Activated T-cell treated with anti-CD3 and anti-CD28 coated beads, Interleukin-2, amount 50 U/mL, for 4 hours (primary cell): Measurements from ENCODE around the gene SEC14L5. TPM values are rescaled to one million over a fixed set of nuclear protein-coding genes. Genes with fewer than 3 reads are reported as not detected.

Experiments
- ATAC-seq, 2 donors: fragments of 200-7000 bp; cut with Tn5 transposase; one replicate each; pipeline ENCODE4 v1.10.0; 2021
- DNase-seq: peaks from one replicate; pipeline ENCODE4 v3.0.0-alpha.2; 2020
- H3K27me3 Mint-ChIP-seq: one replicate; pipeline ENCODE4 v1.8.0; 2021; ENCODE audit warnings: low read depth, mixed read lengths
- H3K36me3 Mint-ChIP-seq: one replicate; pipeline ENCODE4 v1.8.0; 2022; ENCODE audit warnings: mixed read lengths; ENCODE audit not compliant: insufficient read depth
- H3K4me1 Mint-ChIP-seq: one replicate; pipeline ENCODE4 v1.8.0; 2021; ENCODE audit warnings: low read depth, mixed read lengths
- H3K4me3 Mint-ChIP-seq: one replicate; pipeline ENCODE4 v1.8.0; 2021; ENCODE audit warnings: mild to moderate bottlenecking, moderate library complexity, mixed read lengths
- H3K9me3 Mint-ChIP-seq: one replicate; pipeline ENCODE4 v1.8.0; 2021; ENCODE audit warnings: mixed read lengths
- total RNA-seq, 3 donors: library from RNA; stranded (reverse); gene quantifications; one replicate each; pipeline ENCODE4 v1.2.1, GENCODE V29; 2021

SEC14L5 gene
- total RNA-seq, 3 donors from 2014 or later: not detected

DNA sequence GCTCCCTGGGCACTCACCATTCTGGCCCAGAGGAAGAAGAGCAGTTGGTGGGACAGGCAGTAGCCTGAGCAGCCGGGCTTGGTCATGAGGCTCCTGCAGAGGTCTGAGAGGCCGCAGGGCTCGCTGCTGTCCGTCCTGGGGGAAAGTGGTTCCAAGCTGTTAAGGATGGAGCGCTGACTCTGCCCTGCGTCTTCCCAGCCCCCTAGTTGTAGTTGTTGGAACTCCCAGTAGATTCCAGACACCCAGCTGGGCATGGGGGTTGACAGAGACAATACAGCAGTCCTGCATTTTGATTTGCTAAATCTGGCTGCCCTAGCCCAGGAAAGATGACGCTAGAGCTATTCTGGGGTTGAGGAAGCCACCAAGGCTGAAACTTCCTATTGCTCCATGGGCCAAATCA lies 100.3 kb downstream of the SEC14L5 start:
- no peak for DNase-seq
- ATAC-seq: no peak
- H3K9me3 Mint-ChIP-seq: no peaks in the 10 kb centered on the region
- H3K36me3 Mint-ChIP-seq: no peaks in the 10 kb centered on the region
- no peaks in the 10 kb centered on the region for H3K27me3 Mint-ChIP-seq
- H3K4me3 Mint-ChIP-seq: no peak overlapping the region
- H3K4me1 Mint-ChIP-seq: no peaks in the 10 kb centered on the region

DNA sequence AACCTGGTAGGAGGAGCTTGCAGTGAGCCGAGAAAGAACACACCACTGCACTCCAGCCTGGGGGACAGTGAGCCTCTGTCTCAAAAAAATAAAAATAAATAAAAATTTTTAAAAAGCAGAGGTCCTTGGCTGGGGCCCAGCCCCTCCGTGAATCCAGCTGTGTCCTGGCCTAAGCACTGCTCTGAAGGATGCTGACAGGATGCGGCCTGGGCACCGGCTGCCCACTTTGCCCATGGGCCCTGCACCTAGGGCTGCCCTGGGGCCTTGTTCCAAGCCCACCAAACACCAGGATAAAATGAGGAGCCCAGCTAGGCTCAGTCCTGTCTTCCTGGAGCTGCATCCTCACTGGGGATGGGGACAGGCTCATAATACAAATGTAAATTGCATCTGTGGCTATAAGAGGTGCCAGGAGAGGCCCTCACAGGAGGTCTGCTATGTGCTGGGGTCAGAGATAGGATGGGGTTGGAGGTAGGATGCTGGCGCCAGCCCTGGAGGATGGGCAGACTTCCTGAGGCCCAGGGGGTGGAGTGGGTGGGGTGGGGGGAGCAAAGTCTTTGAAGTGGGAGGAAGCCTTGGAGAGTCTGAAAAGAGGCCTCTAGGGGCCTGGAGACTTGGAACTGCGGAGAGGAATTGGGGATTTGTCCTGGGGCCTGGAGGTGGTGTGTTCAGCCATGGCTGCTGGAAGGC lies 101.4 kb downstream of the SEC14L5 start:
- H3K27me3 Mint-ChIP-seq: no peaks in the 10 kb centered on the region
- H3K9me3 Mint-ChIP-seq: no peaks in the 10 kb centered on the region
- H3K4me3 Mint-ChIP-seq: no peak overlapping the region
- DNase-seq (no peak), ATAC-seq (no peak)
- H3K4me1 Mint-ChIP-seq: no peaks in the 10 kb centered on the region
- no peaks in the 10 kb centered on the region for H3K36me3 Mint-ChIP-seq

DNA sequence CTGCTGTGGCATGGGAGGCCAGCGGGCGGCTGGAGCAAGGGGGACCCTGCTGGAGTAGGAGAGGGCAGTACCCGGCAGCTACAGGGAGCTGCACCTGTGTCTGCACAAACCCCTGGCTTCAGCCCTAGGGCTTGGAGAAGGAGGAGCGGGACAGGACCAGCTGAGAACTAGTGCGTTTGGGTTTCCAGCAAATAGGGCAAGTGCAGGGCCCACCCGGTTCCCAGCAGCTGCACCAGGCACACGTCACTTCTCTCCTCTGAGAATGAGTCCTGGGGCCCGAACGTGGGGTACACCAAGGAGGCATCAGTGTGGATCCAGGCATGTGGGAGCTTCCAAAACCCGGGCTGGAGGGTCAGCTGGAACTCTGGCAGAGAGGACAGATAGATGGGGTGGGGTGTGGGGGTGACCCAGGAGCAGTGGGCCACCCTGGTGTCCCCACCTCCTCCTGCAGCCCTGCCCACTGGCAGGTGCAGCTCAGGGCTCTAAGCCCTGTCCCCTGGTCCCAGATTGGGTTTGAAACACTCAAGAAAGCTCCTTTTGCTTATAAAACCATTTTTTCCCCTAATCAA lies 102.0 kb downstream of the SEC14L5 start:
- Mint-ChIP-seq H3K27me3 (no peaks in the 10 kb centered on the region), H3K4me3 (no peak overlapping the region)
- DNase-seq: no peak

DNA sequence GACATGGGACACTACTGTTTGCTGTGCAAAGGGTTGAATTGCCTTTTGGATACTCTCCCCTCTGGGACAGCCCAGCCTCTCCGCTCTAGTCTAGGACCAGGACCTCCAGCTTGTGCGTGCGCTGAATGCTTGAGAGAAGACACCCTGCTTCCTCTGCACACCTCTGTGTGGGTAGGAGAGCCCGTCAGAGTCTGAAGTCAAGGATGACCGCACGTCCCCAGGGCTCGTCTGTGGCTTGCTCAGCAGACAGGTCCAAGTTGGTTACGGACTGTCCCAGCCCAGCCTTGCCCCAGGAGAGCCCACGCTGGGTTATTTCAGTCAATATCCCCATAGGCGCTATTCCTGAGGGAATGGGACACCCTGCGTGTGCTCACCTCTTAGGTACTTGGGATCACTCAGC lies 103.9 kb downstream of the SEC14L5 start:
- H3K9me3 Mint-ChIP-seq: no peaks in the 10 kb centered on the region
- H3K4me3 Mint-ChIP-seq: no peak overlapping the region
- no peaks in the 10 kb centered on the region for H3K27me3 Mint-ChIP-seq
- H3K4me1 Mint-ChIP-seq: no peaks in the 10 kb centered on the region
- DNase-seq (no peak), ATAC-seq (no peak)
- H3K36me3 Mint-ChIP-seq: no peaks in the 10 kb centered on the region

More for the DNA sequence above, 102.0 kb downstream of the SEC14L5 start:
- Mint-ChIP-seq H3K9me3 (no peaks in the 10 kb centered on the region), H3K36me3 (no peaks in the 10 kb centered on the region), H3K4me1 (no peaks in the 10 kb centered on the region)
- no peak for ATAC-seq

DNA sequence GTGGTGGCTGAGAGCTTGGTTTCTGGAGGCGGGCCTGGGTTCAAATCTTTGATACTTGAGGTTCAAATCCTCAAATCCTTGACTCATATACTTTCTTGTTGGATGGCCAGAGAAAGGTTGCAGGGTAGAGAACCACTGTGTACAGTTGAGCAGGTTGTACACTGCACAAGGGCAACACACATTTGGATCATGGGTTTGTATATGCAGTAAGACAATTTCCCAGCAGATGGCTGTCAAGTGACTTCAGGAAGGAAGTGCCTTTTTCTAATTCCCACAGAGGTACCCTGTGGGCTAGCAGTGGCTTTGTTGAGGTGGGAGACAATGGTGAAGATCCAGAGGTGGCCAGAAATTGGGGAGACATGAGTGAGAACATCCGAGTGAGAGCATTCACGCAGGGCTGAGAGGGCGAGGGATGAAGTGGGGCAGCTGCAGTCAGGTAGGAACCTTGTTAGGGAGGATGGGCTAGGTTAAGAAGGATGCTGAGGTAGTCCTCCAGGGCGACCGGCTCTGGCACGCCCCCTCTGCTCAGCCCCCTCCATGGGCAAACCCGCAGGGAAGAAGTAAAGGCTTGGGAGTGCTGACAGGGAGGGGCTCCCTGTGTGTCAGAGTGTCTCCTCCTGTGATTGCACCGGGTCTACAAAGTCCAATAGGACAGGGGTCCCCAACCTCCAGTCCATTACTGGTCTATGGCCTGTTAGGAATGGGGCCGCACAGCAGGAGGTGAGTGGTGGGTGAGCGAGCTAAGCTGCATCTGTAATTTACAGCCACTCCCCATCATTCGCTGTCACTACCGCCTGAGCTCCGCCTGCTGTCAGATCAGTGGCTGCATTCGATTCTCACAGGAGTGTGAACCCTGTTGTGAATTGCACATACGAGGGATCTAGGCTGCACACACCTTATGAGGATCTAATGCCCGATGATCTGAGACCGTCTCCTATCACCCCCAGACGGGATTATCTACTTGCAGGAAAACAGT lies 104.9 kb downstream of the SEC14L5 start:
- no peak for DNase-seq
- no peaks in the 10 kb centered on the region for H3K9me3 Mint-ChIP-seq

DNA sequence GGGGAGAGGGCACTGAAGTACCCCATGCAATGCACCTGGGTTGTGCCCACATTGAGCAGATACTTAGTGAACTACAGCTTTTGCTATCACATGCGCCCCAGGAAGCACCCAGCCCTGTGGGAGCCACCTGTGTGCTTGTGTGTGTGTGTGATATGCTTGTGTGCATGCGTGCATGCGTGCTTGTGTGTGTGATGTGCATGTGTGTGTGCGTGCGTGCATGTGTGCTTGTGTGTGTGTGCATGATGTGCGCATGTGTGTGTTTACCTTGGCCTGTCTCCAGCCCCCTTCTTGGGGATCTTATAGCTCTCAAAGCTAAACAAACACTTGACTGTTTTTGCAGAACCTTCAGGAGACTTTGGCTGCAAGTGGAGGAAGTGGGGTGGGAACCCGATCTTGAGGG lies 106.8 kb downstream of the SEC14L5 start:
- no peaks in the 10 kb centered on the region for H3K27me3 Mint-ChIP-seq
- no peak overlapping the region for H3K4me3 Mint-ChIP-seq
- no peak for DNase-seq
- no peak for ATAC-seq
- no peaks in the 10 kb centered on the region for H3K36me3 Mint-ChIP-seq
- H3K9me3 Mint-ChIP-seq: no peaks in the 10 kb centered on the region
- no peaks in the 10 kb centered on the region for H3K4me1 Mint-ChIP-seq

More for the DNA sequence above, 104.9 kb downstream of the SEC14L5 start:
- ATAC-seq: no peak
- H3K4me1 Mint-ChIP-seq: no peaks in the 10 kb centered on the region
- H3K27me3 Mint-ChIP-seq: no peaks in the 10 kb centered on the region
- H3K4me3 Mint-ChIP-seq: no peak overlapping the region
- no peaks in the 10 kb centered on the region for H3K36me3 Mint-ChIP-seq

DNA sequence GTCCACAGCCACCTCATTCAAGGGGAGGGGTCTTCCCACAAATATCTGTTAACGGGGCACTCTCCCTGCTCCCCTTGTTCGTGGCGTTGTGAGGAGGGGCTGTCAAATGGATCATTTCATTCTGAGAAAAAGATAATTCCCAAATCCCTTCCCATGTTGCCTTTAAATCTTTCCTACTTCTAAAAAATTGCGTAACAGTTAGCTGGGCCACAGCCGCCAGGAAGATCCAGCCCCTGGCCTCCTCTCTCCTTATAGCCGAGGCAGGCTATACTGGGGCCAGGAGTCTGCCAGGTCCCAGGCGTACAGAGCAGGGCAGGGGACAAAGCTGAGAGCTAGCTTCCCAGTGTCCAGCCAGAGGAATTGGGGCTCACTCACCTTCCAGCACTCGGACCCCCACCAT lies 107.2 kb downstream of the SEC14L5 start:
- Mint-ChIP-seq H3K27me3 (no peaks in the 10 kb centered on the region), H3K4me1 (no peaks in the 10 kb centered on the region), H3K9me3 (no peaks in the 10 kb centered on the region), H3K36me3 (no peaks in the 10 kb centered on the region), H3K4me3 (no peak overlapping the region)
- DNase-seq (no peak), ATAC-seq (no peak)

DNA sequence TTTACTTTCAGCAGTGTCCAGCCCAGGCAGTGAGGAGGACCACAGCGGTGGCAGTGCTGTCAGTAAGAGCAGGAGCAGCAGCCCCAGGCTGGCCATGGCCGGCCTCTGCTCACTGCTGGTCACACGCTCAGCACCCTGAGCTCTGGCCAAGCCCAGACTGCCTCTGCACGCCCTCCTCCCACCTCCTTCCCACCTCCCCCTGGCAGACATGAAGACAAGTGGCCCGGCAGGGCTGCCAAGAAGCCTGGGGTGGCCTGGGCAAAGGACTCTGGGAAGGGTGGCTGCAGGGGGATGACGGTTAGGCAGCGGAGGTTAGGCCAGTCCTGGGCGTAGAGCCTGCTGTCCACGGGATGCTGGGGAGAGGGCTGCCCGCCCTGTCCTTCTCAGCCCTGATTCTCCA lies 107.7 kb downstream of the SEC14L5 start, which contains the start of gene C16orf89:
Gene C16orf89, minus strand, starts transcription at position 144 of the 400 bp plus-strand sequence. Its CDS starts 48 bp downstream, at position 96.
- no peaks in the 10 kb centered on the region for H3K36me3 Mint-ChIP-seq
- no peaks in the 10 kb centered on the region for H3K27me3 Mint-ChIP-seq
- DNase-seq (no peak), ATAC-seq (no peak)
- H3K4me1 Mint-ChIP-seq: peaks cover under 1% of the 10 kb centered on the region
- H3K9me3 Mint-ChIP-seq: no peaks in the 10 kb centered on the region
- H3K4me3 Mint-ChIP-seq: no peak within 1 kb of the TSS

DNA sequence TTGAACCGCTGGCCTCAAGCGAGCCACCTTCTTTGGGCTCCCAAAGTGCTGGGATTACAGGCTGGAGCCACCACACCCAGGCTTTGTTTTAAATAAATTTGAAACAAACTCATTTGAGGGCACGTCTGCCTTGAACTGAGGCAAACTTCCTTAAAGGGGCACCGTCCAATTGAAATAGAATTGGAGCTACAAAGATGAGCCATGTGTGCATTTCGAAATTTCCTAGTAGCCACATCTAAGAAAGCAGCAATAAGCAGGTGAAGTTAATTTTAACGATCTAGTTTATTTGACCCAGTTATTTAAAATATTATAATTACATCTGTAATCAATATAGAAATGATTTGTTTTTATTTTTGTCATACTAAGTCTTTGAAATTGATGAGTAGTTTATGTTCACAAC lies 108.4 kb downstream of the SEC14L5 start:
- no peaks in the 10 kb centered on the region for H3K9me3 Mint-ChIP-seq
- H3K27me3 Mint-ChIP-seq: no peaks in the 10 kb centered on the region
- ATAC-seq (no peak), DNase-seq (no peak)
- peaks cover 7% of the 10 kb centered on the region for H3K4me1 Mint-ChIP-seq
- H3K36me3 Mint-ChIP-seq: no peaks in the 10 kb centered on the region
- H3K4me3 Mint-ChIP-seq: no peak overlapping the region

Other genes with a start within 250 kb of the SEC14L5 start
- gene ANKS3, start 224.1 kb upstream of the SEC14L5 start, total RNA-seq: 10 to 100 TPM; 19.4 to 24.1 (median 21.8) TPM
- gene DNAAF8, start 223.8 kb upstream of the SEC14L5 start, total RNA-seq: under 1 TPM; 0.16 to 0.47 (median 0.25) TPM
- gene ZNF500, start 191.2 kb upstream of the SEC14L5 start, total RNA-seq: 10 to 100 TPM; 10.3 to 12.4 (median 12.2) TPM
- not detected for gene SEPTIN12, start 170.0 kb upstream of the SEC14L5 start, total RNA-seq
- not detected for gene SMIM22, start 163.0 kb upstream of the SEC14L5 start, total RNA-seq
- 1 to 10 TPM; 4.1 to 6.3 (median 6.2) TPM for gene ROGDI, start 155.7 kb upstream of the SEC14L5 start, total RNA-seq
- gene GLYR1, start 111.0 kb upstream of the SEC14L5 start, total RNA-seq: 100 to 1,000 TPM; 109 to 116 (median 114) TPM
- 10 to 100 TPM; 38.2 to 44.6 (median 42.2) TPM for gene UBN1, start 110.8 kb upstream of the SEC14L5 start, total RNA-seq
- gene PPL, start 21.2 kb upstream of the SEC14L5 start, total RNA-seq: under 1 TPM; 0.08 to 0.11 (median 0.08) TPM
- gene NAGPA, start 75.6 kb downstream of the SEC14L5 start, total RNA-seq: 10 to 100 TPM; 18.6 to 23.5 (median 21.6) TPM
- not detected for gene C16orf89, start 107.6 kb downstream of the SEC14L5 start, total RNA-seq
- 10 to 100 TPM; 51.7 to 59.1 (median 54.9) TPM for gene ALG1, start 113.5 kb downstream of the SEC14L5 start, total RNA-seq
- 10 to 100 TPM; 19.8 to 30.2 (median 27.3) TPM for gene EEF2KMT, start 139.5 kb downstream of the SEC14L5 start, total RNA-seq